H1 (cell line): ENCODE results near the gene LARP4B. TPM values are rescaled to one million over a fixed set of nuclear protein-coding genes. Genes with fewer than 3 reads are reported as not detected.

Experiments used
- CTCF ChIA-PET: fragments of 300-600 bp; sonication (Branson Sonifier 250); formaldehyde crosslinking; loops from one replicate; lab custom pipeline; 2021; ENCODE audit not compliant: partially characterized antibody; lab: Charles Lee
- POLR2A ChIA-PET: fragments of 300-600 bp; sonication (Branson Sonifier 250); formaldehyde crosslinking; loops from one replicate; lab custom pipeline; 2021; ENCODE audit warnings: inconsistent platforms; ENCODE audit not compliant: partially characterized antibody; lab: Charles Lee
- DNase-seq, 2 experiments: peaks; one replicate each; pipeline versions ENCODE4 v3.0.0 to v3.0.0-alpha.2; 2010 to 2022; ENCODE audit warnings: low spot score in 2 of 2, low read depth in 1 of 2, mixed read lengths in 1 of 2
- FAIRE-seq: peaks from 2 replicates; lab custom pipeline; 2011; peaks lifted over from hg19 to GRCh38; lab: Jason Lieb, UNC
- H2AFZ ChIP-seq: 2 replicates; pipeline ENCODE4 v1.8.1; 2012; ENCODE audit warnings: low read length, inconsistent platforms
- H2AK5ac ChIP-seq: 2 replicates; pipeline ENCODE4 v1.6.1; 2013; ENCODE audit warnings: low read depth, low read length
- H2BK120ac ChIP-seq: replicated peaks from 2 replicates; pipeline ENCODE3; 2013; ENCODE audit warnings: low read depth, low read length, inconsistent platforms
- H2BK12ac ChIP-seq: 2 replicates; pipeline ENCODE4 v1.6.1; 2013; ENCODE audit warnings: low read depth, low read length
- H2BK15ac ChIP-seq: 2 replicates; pipeline ENCODE4 v1.6.1; 2013; ENCODE audit warnings: low read length
- H2BK20ac ChIP-seq: 2 replicates; pipeline ENCODE4 v1.6.1; 2013; ENCODE audit warnings: low read length
- H2BK5ac ChIP-seq: 2 replicates; pipeline ENCODE4 v1.6.1; 2013; ENCODE audit warnings: low read depth, low read length
- H3K14ac ChIP-seq: 2 replicates; pipeline ENCODE4 v1.6.1; 2013; ENCODE audit warnings: inconsistent platforms; ENCODE audit not compliant: insufficient read length
- H3K18ac ChIP-seq: 2 replicates; pipeline ENCODE4 v1.6.1; 2013; ENCODE audit warnings: low read length; ENCODE audit errors: extremely low read depth
- H3K23ac ChIP-seq: 2 replicates; pipeline ENCODE4 v1.6.1; 2013; ENCODE audit warnings: inconsistent platforms; ENCODE audit not compliant: insufficient read length
- H3K23me2 ChIP-seq: 2 replicates; pipeline ENCODE4 v1.6.1; 2013; ENCODE audit warnings: low read depth, low read length
- H3K27ac ChIP-seq: 2 replicates; pipeline ENCODE4 v1.6.1; 2011; ENCODE audit warnings: low read depth, low read length, inconsistent platforms
- H3K27me3 ChIP-seq, 4 experiments: replicated peaks in 1 of 4; 1 replicate in 1 of 4; 2 replicates in 3 of 4; pipeline versions ENCODE4 v1.6.1 to v1.8.1; 2011 to 2013; ENCODE audit warnings: low read length in 3 of 4, mild to moderate bottlenecking in 3 of 4, inconsistent platforms in 2 of 4, mixed read lengths in 2 of 4, moderate library complexity in 1 of 4; ENCODE audit not compliant: control insufficient read depth in 3 of 4, insufficient read depth in 3 of 4; ENCODE audit errors: extremely low read depth in 1 of 4
- H3K36me3 ChIP-seq, 4 experiments: 2 replicates each; pipeline versions ENCODE4 v1.6.1 to v1.8.1; 2011 to 2013; ENCODE audit warnings: mild to moderate bottlenecking in 4 of 4, low read length in 3 of 4, moderate library complexity in 2 of 4, control low read depth in 1 of 4, inconsistent platforms in 1 of 4; ENCODE audit not compliant: insufficient read depth in 4 of 4, control insufficient read depth in 2 of 4
- H3K4ac ChIP-seq: replicated peaks from 2 replicates; pipeline ENCODE3; 2013; ENCODE audit warnings: low read length, low read depth, mixed read lengths, inconsistent platforms; ENCODE audit not compliant: insufficient read length
- H3K4me1 ChIP-seq, 4 experiments: replicated peaks in 1 of 4; 1 replicate in 1 of 4; 2 replicates in 3 of 4; pipeline versions ENCODE4 v1.6.1 to v1.8.1; 2011 to 2013; ENCODE audit warnings: low read length in 3 of 4, inconsistent platforms in 2 of 4, mixed read lengths in 1 of 4; ENCODE audit not compliant: insufficient read depth in 4 of 4, control insufficient read depth in 3 of 4
- H3K4me2 ChIP-seq, 2 experiments: 2 replicates each; pipeline versions ENCODE4 v1.6.1 to v1.8.1; 2011 to 2013; ENCODE audit warnings: low read depth in 2 of 2, low read length in 2 of 2, control low read depth in 1 of 2, inconsistent platforms in 1 of 2, mild to moderate bottlenecking in 1 of 2; ENCODE audit not compliant: insufficient read depth in 1 of 2
- H3K4me3 ChIP-seq, 4 experiments: fragments of 200-600, 300-600 bp in 1 of 4; sonication (generic), shearing (Covaris generic), sonication (Bioruptor Twin) in 1 of 4; 2 replicates each; pipeline versions ENCODE4 v1.5.1 to v1.8.1; 2011 to 2016; ENCODE audit warnings: low read length in 4 of 4, low read depth in 3 of 4, control low read depth in 2 of 4, inconsistent platforms in 2 of 4, mild to moderate bottlenecking in 2 of 4, mixed read lengths in 1 of 4, moderate library complexity in 1 of 4; ENCODE audit not compliant: insufficient read depth in 2 of 4; ENCODE audit errors: extremely low read depth in 1 of 4
- H3K56ac ChIP-seq: replicated peaks from 2 replicates; pipeline ENCODE3; 2013; ENCODE audit warnings: low read depth, mild to moderate bottlenecking, mixed read lengths, low read length, inconsistent platforms; ENCODE audit not compliant: insufficient read length
- H3K79me1 ChIP-seq: 2 replicates; pipeline ENCODE4 v1.6.1; 2013; ENCODE audit warnings: low read depth, low read length, control low read depth
- H3K79me2 ChIP-seq, 2 experiments: 2 replicates each; pipeline versions ENCODE4 v1.6.1 to v1.8.1; 2012 to 2013; ENCODE audit warnings: low read length in 2 of 2, mild to moderate bottlenecking in 2 of 2, inconsistent platforms in 1 of 2; ENCODE audit not compliant: insufficient read depth in 2 of 2, control insufficient read depth in 1 of 2
- H3K9ac ChIP-seq, 4 experiments: replicated peaks in 1 of 4; 1 replicate in 1 of 4; 2 replicates in 3 of 4; pipeline versions ENCODE4 v1.6.1 to v1.8.1; 2011 to 2013; ENCODE audit warnings: low read depth in 3 of 4, low read length in 3 of 4, control low read depth in 2 of 4, mild to moderate bottlenecking in 2 of 4, moderate library complexity in 2 of 4, inconsistent platforms in 1 of 4; ENCODE audit errors: extremely low read depth in 1 of 4
- H3K9me3 ChIP-seq, 2 experiments: 2 replicates each; pipeline versions ENCODE4 v1.6.1 to v1.8.1; 2012 to 2013; ENCODE audit warnings: mild to moderate bottlenecking in 2 of 2, moderate library complexity in 2 of 2, control low read depth in 1 of 2, inconsistent platforms in 1 of 2, low read depth in 1 of 2, low read length in 1 of 2, mixed read lengths in 1 of 2; ENCODE audit not compliant: insufficient read depth in 2 of 2
- H4K20me1 ChIP-seq, 2 experiments: replicated peaks in 1 of 2; 2 replicates each; pipeline versions ENCODE3 to v1.8.1; 2011 to 2013; ENCODE audit warnings: inconsistent platforms in 2 of 2, low read length in 2 of 2, mild to moderate bottlenecking in 1 of 2; ENCODE audit not compliant: insufficient read depth in 2 of 2, control insufficient read depth in 1 of 2
- H4K5ac ChIP-seq: 2 replicates; pipeline ENCODE4 v1.6.1; 2013; ENCODE audit warnings: low read length, low read depth, mixed read lengths, inconsistent platforms; ENCODE audit not compliant: insufficient read length
- H4K8ac ChIP-seq: 2 replicates; pipeline ENCODE4 v1.8.0; 2013; ENCODE audit warnings: mild to moderate bottlenecking, moderate library complexity, low read length, inconsistent platforms; ENCODE audit not compliant: insufficient read depth; ENCODE audit errors: extremely low read depth
- H4K91ac ChIP-seq: replicated peaks from 2 replicates; pipeline ENCODE3; 2013; ENCODE audit warnings: low read length, mixed read lengths, inconsistent platforms; ENCODE audit not compliant: insufficient read length
- BCL11A ChIP-seq, 2 experiments: IDR thresholded peaks; one replicate each; pipeline ENCODE4 v1.6.1; 2011; ENCODE audit warnings: low read depth in 2 of 2, low read length in 2 of 2, mild to moderate bottlenecking in 2 of 2
- FOSL1 ChIP-seq: IDR thresholded peaks from 2 replicates; pipeline ENCODE4 v1.6.1; 2011; ENCODE audit warnings: mild to moderate bottlenecking, low read depth, low read length, moderate library complexity; ENCODE audit not compliant: insufficient read depth
- GTF2F1 ChIP-seq: IDR thresholded peaks from 2 replicates; pipeline ENCODE4 v1.6.1; 2012; ENCODE audit warnings: low read depth, low read length, improper control_type of control experiment, borderline replicate concordance
- HDAC2 ChIP-seq, 2 experiments: fragments of 300-600 bp in 1 of 2; sonication (generic) in 1 of 2; IDR thresholded peaks; 2 replicates each; pipeline ENCODE4 v1.6.1; 2011 to 2012; ENCODE audit warnings: low read depth in 2 of 2, low read length in 2 of 2, mild to moderate bottlenecking in 2 of 2, moderate library complexity in 2 of 2, borderline replicate concordance in 1 of 2, inconsistent platforms in 1 of 2
- JUND ChIP-seq: IDR thresholded peaks from 2 replicates; pipeline ENCODE4 v1.6.1; 2011; ENCODE audit warnings: mild to moderate bottlenecking, improper control_type of control experiment, low read length
- KDM5A ChIP-seq: fragments of 200-600 bp; IDR thresholded peaks from 2 replicates; pipeline ENCODE4 v1.7.1; 2012; ENCODE audit warnings: mild to moderate bottlenecking, low read length, inconsistent platforms, mixed read lengths
- POLR2AphosphoS5 ChIP-seq: IDR thresholded peaks from 2 replicates; pipeline ENCODE4 v1.6.1; 2011; ENCODE audit warnings: low read depth, low read length
- RXRA ChIP-seq: IDR thresholded peaks from 2 replicates; pipeline ENCODE4 v1.6.1; 2011; ENCODE audit warnings: low read depth, mild to moderate bottlenecking, low read length, moderate library complexity; ENCODE audit not compliant: insufficient read depth
- SAP30 ChIP-seq: fragments of 300-600 bp; sonication (generic); IDR thresholded peaks from 2 replicates; pipeline ENCODE4 v1.7.1; 2012; ENCODE audit warnings: low read length, moderate library complexity, mild to moderate bottlenecking, inconsistent platforms; ENCODE audit not compliant: insufficient read depth, insufficient replicate concordance
- SIRT6 ChIP-seq: IDR thresholded peaks from one replicate; pipeline ENCODE4 v1.7.1; 2012; ENCODE audit warnings: low read length, inconsistent platforms
- SIX5 ChIP-seq: IDR thresholded peaks from 2 replicates; pipeline ENCODE4 v1.6.1; 2011; ENCODE audit warnings: mild to moderate bottlenecking, low read depth, low read length
- SP2 ChIP-seq: IDR thresholded peaks from 2 replicates; pipeline ENCODE4 v1.6.1; 2012; ENCODE audit warnings: mild to moderate bottlenecking, low read length, inconsistent platforms
- SUZ12 ChIP-seq: fragments of 200-600 bp; sonication (generic); IDR thresholded peaks from 2 replicates; pipeline ENCODE4 v1.6.1; 2012; ENCODE audit warnings: mild to moderate bottlenecking, inconsistent platforms, low read length, moderate library complexity, mixed read lengths
- TCF12 ChIP-seq: IDR thresholded peaks from 2 replicates; pipeline ENCODE4 v1.6.1; 2011; ENCODE audit warnings: low read depth, mild to moderate bottlenecking, low read length
- ZNF274 ChIP-seq: IDR thresholded peaks from 2 replicates; pipeline ENCODE4 v1.7.0; 2012; ENCODE audit warnings: low read length, borderline replicate concordance; ENCODE audit errors: extremely low read depth
- WGBS, 2 experiments: shearing (Covaris generic) in 1 of 2; methylation state at CpG; one replicate each; pipeline versions ENCODE4 v1.1.6 to v1.1.7; 2013 to 2015; ENCODE audit warnings: low lambda C conversion rate in 2 of 2, mixed read lengths in 2 of 2, inconsistent platforms in 1 of 2, low coverage in 1 of 2, missing lambda C conversion rate in 1 of 2; ENCODE audit not compliant: insufficient replicate concordance in 2 of 2, insufficient coverage in 1 of 2, insufficient read length in 1 of 2; ENCODE audit errors: extremely low coverage in 1 of 2, missing lambda C conversion rate in 1 of 2; 5-methylcytosine and 5-hydroxymethylcytosine counted together
- polyA plus RNA-seq, 7 experiments: library from polyadenylated mRNA; depleted of rRNA in 3 of 7; stranded (reverse) in 5 of 7; unstranded in 2 of 7; fragments of >200 nt in 5 of 7; fragments of 200-250 nt in 2 of 7; gene quantifications; 1 replicate in 5 of 7; 2 replicates in 1 of 7; 4 replicates in 1 of 7; pipeline versions ENCODE4 v1.2.1 to v1.2.3, GENCODE V29; 2011 to 2013; ENCODE audit warnings: missing spikeins in 2 of 7, mixed read lengths in 2 of 7
- total RNA-seq: library from RNA; stranded (reverse); fragmentation: NEBNext Ultra II Directional; extraction: Animal tissue kit (Norgen Biotek cat#: 25700); gene quantifications from 2 replicates; pipeline ENCODE4 v1.2.1, GENCODE V29; 2021

Gene LARP4B
- total and polyA plus RNA-seq, 2 of the 8 experiments (the other 6 are each of a cell fraction or from before 2014, with no cell fraction given) = 20.1 to 78.6 TPM

- 95% methylated on average over 6 of the region's 6 CpGs; no CpG with 5 or more reads in 1 of the 2 experiments for WGBS, 2 experiments
- TF ChIP-seq SUZ12 (no peak), SIRT6 (no peak), ZNF274 (no peak), BCL11A (IDR thresholded peaks at IDR 0.05; ENCODE audit: low read depth in 2 of 2, low read length in 2 of 2) (no peak), HDAC2 (IDR thresholded peaks at IDR 0.05; ENCODE audit: borderline replicate concordance in 1 of 2, low read depth in 2 of 2, low read length in 2 of 2) (no peak), GTF2F1 (no peak), SIX5 (no peak), POLR2AphosphoS5 (no peak), SAP30 (no peak), JUND (no peak), TCF12 (no peak), FOSL1 (no peak), KDM5A (no peak), SP2 (no peak), RXRA (no peak)
These were observed 27.4 kb upstream of the LARP4B start for GRCh38 chr10:958856-959255.

More at GRCh38 chr10:958856-959255, 27.4 kb upstream of the LARP4B start:
- H4K8ac ChIP-seq = no peak overlapping the region
- no peak overlapping the region for H2AFZ ChIP-seq
- FAIRE-seq (no peak), DNase-seq (no peak)
- H3K4me3 ChIP-seq = no peak overlapping the region
- 0 out of 2 replicates have a peak overlapping the region, but pooled peaks have one; percentile 80 for H2BK20ac ChIP-seq
- H4K5ac ChIP-seq = no peak overlapping the region
- ChIA-PET POLR2A (no interaction called here), CTCF (no interaction called here)
- H3K23ac ChIP-seq = no peak overlapping the region
- H3K14ac ChIP-seq = no peak overlapping the region
- no peak overlapping the region for H4K91ac ChIP-seq
- no peak overlapping the region for H2BK5ac ChIP-seq
- no peak overlapping the region for H2BK120ac ChIP-seq
- no peak overlapping the region for H2BK15ac ChIP-seq
- no peak overlapping the region for H2AK5ac ChIP-seq
- H3K36me3 ChIP-seq = no peaks in the 10 kb centered on the region
- H3K27ac ChIP-seq = no peak overlapping the region
- no peaks in the 10 kb centered on the region; a peak in 2 of 7 replicates for H3K4me1 ChIP-seq
- no peak overlapping the region for H3K4me2 ChIP-seq
- H3K79me2 ChIP-seq = no peaks in the 10 kb centered on the region
- 0 out of 2 replicates have a peak overlapping the region, but pooled peaks have one; percentile 60 for H2BK12ac ChIP-seq
- H4K20me1 ChIP-seq = no peaks in the 10 kb centered on the region
- H3K27me3 ChIP-seq = no peaks in the 10 kb centered on the region
- no peak overlapping the region for H3K4ac ChIP-seq
- H3K9me3 ChIP-seq = peaks cover 0 to 2% of the 10 kb centered on the region in 2 experiments; a peak in 1 of 4 replicates
- no peak overlapping the region for H3K9ac ChIP-seq
- no peaks in the 10 kb centered on the region for H3K79me1 ChIP-seq
- no peaks in the 10 kb centered on the region; the same call in 1 of the 2 replicates for H3K23me2 ChIP-seq
- no peak overlapping the region for H3K56ac ChIP-seq
- H3K18ac ChIP-seq = no peak overlapping the region
